ENCODE data around the gene SLC39A3.

GRCh38 chr19:2733930-2734588 lies 5.8 kb downstream of the SLC39A3 start:
- no peak for TF ChIP-seq ZNF274 (IDR thresholded peaks at IDR 0.05; ENCODE audit: low read depth, low read length)
- no peak for TF ChIP-seq YY1 (IDR thresholded peaks at IDR 0.05; ENCODE audit: insufficient read depth, insufficient read length)

Measured in NT2/D1 (cell line).